H1 (cell line): ENCODE data around the gene CAPN7. TPM values are rescaled to one million over a fixed set of nuclear protein-coding genes. Genes with fewer than 3 reads are reported as not detected.

Experiments
- CTCF ChIA-PET: fragments of 300-600 bp; sonication (Branson Sonifier 250); formaldehyde crosslinking; loops from one replicate; lab custom pipeline; 2021; ENCODE audit not compliant: partially characterized antibody; lab: Charles Lee
- POLR2A ChIA-PET: fragments of 300-600 bp; sonication (Branson Sonifier 250); formaldehyde crosslinking; loops from one replicate; lab custom pipeline; 2021; ENCODE audit warnings: inconsistent platforms; ENCODE audit not compliant: partially characterized antibody; lab: Charles Lee
- DNase-seq, 2 experiments: peaks; one replicate each; pipeline versions ENCODE4 v3.0.0 to v3.0.0-alpha.2; 2010 to 2022; ENCODE audit warnings: low spot score in 2 of 2, low read depth in 1 of 2, mixed read lengths in 1 of 2
- FAIRE-seq: peaks from 2 replicates; lab custom pipeline; 2011; peaks lifted over from hg19 to GRCh38; lab: Jason Lieb, UNC
- H2AFZ ChIP-seq: 2 replicates; pipeline ENCODE4 v1.8.1; 2012; ENCODE audit warnings: low read length, inconsistent platforms
- H2AK5ac ChIP-seq: 2 replicates; pipeline ENCODE4 v1.6.1; 2013; ENCODE audit warnings: low read depth, low read length
- H2BK120ac ChIP-seq: replicated peaks from 2 replicates; pipeline ENCODE3; 2013; ENCODE audit warnings: low read depth, low read length, inconsistent platforms
- H2BK12ac ChIP-seq: 2 replicates; pipeline ENCODE4 v1.6.1; 2013; ENCODE audit warnings: low read depth, low read length
- H2BK15ac ChIP-seq: 2 replicates; pipeline ENCODE4 v1.6.1; 2013; ENCODE audit warnings: low read length
- H2BK20ac ChIP-seq: 2 replicates; pipeline ENCODE4 v1.6.1; 2013; ENCODE audit warnings: low read length
- H2BK5ac ChIP-seq: 2 replicates; pipeline ENCODE4 v1.6.1; 2013; ENCODE audit warnings: low read depth, low read length
- H3K14ac ChIP-seq: 2 replicates; pipeline ENCODE4 v1.6.1; 2013; ENCODE audit warnings: inconsistent platforms; ENCODE audit not compliant: insufficient read length
- H3K18ac ChIP-seq: 2 replicates; pipeline ENCODE4 v1.6.1; 2013; ENCODE audit warnings: low read length; ENCODE audit errors: extremely low read depth
- H3K23ac ChIP-seq: 2 replicates; pipeline ENCODE4 v1.6.1; 2013; ENCODE audit warnings: inconsistent platforms; ENCODE audit not compliant: insufficient read length
- H3K23me2 ChIP-seq: 2 replicates; pipeline ENCODE4 v1.6.1; 2013; ENCODE audit warnings: low read depth, low read length
- H3K27ac ChIP-seq: 2 replicates; pipeline ENCODE4 v1.6.1; 2011; ENCODE audit warnings: low read depth, low read length, inconsistent platforms
- H3K27me3 ChIP-seq, 4 experiments: replicated peaks in 1 of 4; 1 replicate in 1 of 4; 2 replicates in 3 of 4; pipeline versions ENCODE4 v1.6.1 to v1.8.1; 2011 to 2013; ENCODE audit warnings: low read length in 3 of 4, mild to moderate bottlenecking in 3 of 4, inconsistent platforms in 2 of 4, mixed read lengths in 2 of 4, moderate library complexity in 1 of 4; ENCODE audit not compliant: control insufficient read depth in 3 of 4, insufficient read depth in 3 of 4; ENCODE audit errors: extremely low read depth in 1 of 4
- H3K36me3 ChIP-seq, 4 experiments: 2 replicates each; pipeline versions ENCODE4 v1.6.1 to v1.8.1; 2011 to 2013; ENCODE audit warnings: mild to moderate bottlenecking in 4 of 4, low read length in 3 of 4, moderate library complexity in 2 of 4, control low read depth in 1 of 4, inconsistent platforms in 1 of 4; ENCODE audit not compliant: insufficient read depth in 4 of 4, control insufficient read depth in 2 of 4
- H3K4ac ChIP-seq: replicated peaks from 2 replicates; pipeline ENCODE3; 2013; ENCODE audit warnings: low read length, low read depth, mixed read lengths, inconsistent platforms; ENCODE audit not compliant: insufficient read length
- H3K4me1 ChIP-seq, 4 experiments: replicated peaks in 1 of 4; 1 replicate in 1 of 4; 2 replicates in 3 of 4; pipeline versions ENCODE4 v1.6.1 to v1.8.1; 2011 to 2013; ENCODE audit warnings: low read length in 3 of 4, inconsistent platforms in 2 of 4, mixed read lengths in 1 of 4; ENCODE audit not compliant: insufficient read depth in 4 of 4, control insufficient read depth in 3 of 4
- H3K4me2 ChIP-seq, 2 experiments: 2 replicates each; pipeline versions ENCODE4 v1.6.1 to v1.8.1; 2011 to 2013; ENCODE audit warnings: low read depth in 2 of 2, low read length in 2 of 2, control low read depth in 1 of 2, inconsistent platforms in 1 of 2, mild to moderate bottlenecking in 1 of 2; ENCODE audit not compliant: insufficient read depth in 1 of 2
- H3K4me3 ChIP-seq, 4 experiments: fragments of 200-600, 300-600 bp in 1 of 4; sonication (generic), shearing (Covaris generic), sonication (Bioruptor Twin) in 1 of 4; 2 replicates each; pipeline versions ENCODE4 v1.5.1 to v1.8.1; 2011 to 2016; ENCODE audit warnings: low read length in 4 of 4, low read depth in 3 of 4, control low read depth in 2 of 4, inconsistent platforms in 2 of 4, mild to moderate bottlenecking in 2 of 4, mixed read lengths in 1 of 4, moderate library complexity in 1 of 4; ENCODE audit not compliant: insufficient read depth in 2 of 4; ENCODE audit errors: extremely low read depth in 1 of 4
- H3K56ac ChIP-seq: replicated peaks from 2 replicates; pipeline ENCODE3; 2013; ENCODE audit warnings: low read depth, mild to moderate bottlenecking, mixed read lengths, low read length, inconsistent platforms; ENCODE audit not compliant: insufficient read length
- H3K79me1 ChIP-seq: 2 replicates; pipeline ENCODE4 v1.6.1; 2013; ENCODE audit warnings: low read depth, low read length, control low read depth
- H3K79me2 ChIP-seq, 2 experiments: 2 replicates each; pipeline versions ENCODE4 v1.6.1 to v1.8.1; 2012 to 2013; ENCODE audit warnings: low read length in 2 of 2, mild to moderate bottlenecking in 2 of 2, inconsistent platforms in 1 of 2; ENCODE audit not compliant: insufficient read depth in 2 of 2, control insufficient read depth in 1 of 2
- H3K9ac ChIP-seq, 4 experiments: replicated peaks in 1 of 4; 1 replicate in 1 of 4; 2 replicates in 3 of 4; pipeline versions ENCODE4 v1.6.1 to v1.8.1; 2011 to 2013; ENCODE audit warnings: low read depth in 3 of 4, low read length in 3 of 4, control low read depth in 2 of 4, mild to moderate bottlenecking in 2 of 4, moderate library complexity in 2 of 4, inconsistent platforms in 1 of 4; ENCODE audit errors: extremely low read depth in 1 of 4
- H3K9me3 ChIP-seq, 2 experiments: 2 replicates each; pipeline versions ENCODE4 v1.6.1 to v1.8.1; 2012 to 2013; ENCODE audit warnings: mild to moderate bottlenecking in 2 of 2, moderate library complexity in 2 of 2, control low read depth in 1 of 2, inconsistent platforms in 1 of 2, low read depth in 1 of 2, low read length in 1 of 2, mixed read lengths in 1 of 2; ENCODE audit not compliant: insufficient read depth in 2 of 2
- H4K20me1 ChIP-seq, 2 experiments: replicated peaks in 1 of 2; 2 replicates each; pipeline versions ENCODE3 to v1.8.1; 2011 to 2013; ENCODE audit warnings: inconsistent platforms in 2 of 2, low read length in 2 of 2, mild to moderate bottlenecking in 1 of 2; ENCODE audit not compliant: insufficient read depth in 2 of 2, control insufficient read depth in 1 of 2
- H4K5ac ChIP-seq: 2 replicates; pipeline ENCODE4 v1.6.1; 2013; ENCODE audit warnings: low read length, low read depth, mixed read lengths, inconsistent platforms; ENCODE audit not compliant: insufficient read length
- H4K8ac ChIP-seq: 2 replicates; pipeline ENCODE4 v1.8.0; 2013; ENCODE audit warnings: mild to moderate bottlenecking, moderate library complexity, low read length, inconsistent platforms; ENCODE audit not compliant: insufficient read depth; ENCODE audit errors: extremely low read depth
- H4K91ac ChIP-seq: replicated peaks from 2 replicates; pipeline ENCODE3; 2013; ENCODE audit warnings: low read length, mixed read lengths, inconsistent platforms; ENCODE audit not compliant: insufficient read length
- BCL11A ChIP-seq, 2 experiments: IDR thresholded peaks; one replicate each; pipeline ENCODE4 v1.6.1; 2011; ENCODE audit warnings: low read depth in 2 of 2, low read length in 2 of 2, mild to moderate bottlenecking in 2 of 2
- EGR1 ChIP-seq: IDR thresholded peaks from 2 replicates; pipeline ENCODE4 v1.6.1; 2011; ENCODE audit warnings: low read depth, low read length, borderline replicate concordance
- NANOG ChIP-seq: IDR thresholded peaks from 2 replicates; pipeline ENCODE4 v1.6.1; 2011; ENCODE audit warnings: low read length, low read depth, mild to moderate bottlenecking, inconsistent platforms; ENCODE audit not compliant: insufficient read depth, poor library complexity, severe bottlenecking
- SAP30 ChIP-seq: fragments of 300-600 bp; sonication (generic); IDR thresholded peaks from 2 replicates; pipeline ENCODE4 v1.7.1; 2012; ENCODE audit warnings: low read length, moderate library complexity, mild to moderate bottlenecking, inconsistent platforms; ENCODE audit not compliant: insufficient read depth, insufficient replicate concordance
- WGBS, 2 experiments: shearing (Covaris generic) in 1 of 2; methylation state at CpG; one replicate each; pipeline versions ENCODE4 v1.1.6 to v1.1.7; 2013 to 2015; ENCODE audit warnings: low lambda C conversion rate in 2 of 2, mixed read lengths in 2 of 2, inconsistent platforms in 1 of 2, low coverage in 1 of 2, missing lambda C conversion rate in 1 of 2; ENCODE audit not compliant: insufficient replicate concordance in 2 of 2, insufficient coverage in 1 of 2, insufficient read length in 1 of 2; ENCODE audit errors: extremely low coverage in 1 of 2, missing lambda C conversion rate in 1 of 2; 5-methylcytosine and 5-hydroxymethylcytosine counted together
- polyA plus RNA-seq, 7 experiments: library from polyadenylated mRNA; depleted of rRNA in 3 of 7; stranded (reverse) in 5 of 7; unstranded in 2 of 7; fragments of >200 nt in 5 of 7; fragments of 200-250 nt in 2 of 7; gene quantifications; 1 replicate in 5 of 7; 2 replicates in 1 of 7; 4 replicates in 1 of 7; pipeline versions ENCODE4 v1.2.1 to v1.2.3, GENCODE V29; 2011 to 2013; ENCODE audit warnings: missing spikeins in 2 of 7, mixed read lengths in 2 of 7
- total RNA-seq: library from RNA; stranded (reverse); fragmentation: NEBNext Ultra II Directional; extraction: Animal tissue kit (Norgen Biotek cat#: 25700); gene quantifications from 2 replicates; pipeline ENCODE4 v1.2.1, GENCODE V29; 2021

CAPN7 gene
- total and polyA plus RNA-seq, 2 of the 8 experiments (the other 6 are each of a cell fraction or from before 2014, with no cell fraction given): 5.3 to 13.2 TPM

- Histone ChIP-seq H3K4me3 (no peak overlapping the region), H2BK20ac (no peak overlapping the region), H2BK15ac (no peak overlapping the region), H2BK12ac (no peak overlapping the region), H3K4me2 (no peak overlapping the region), H3K18ac (no peak overlapping the region), H3K23ac (no peak overlapping the region), H2BK120ac (no peak overlapping the region), H3K79me2 (no peaks in the 10 kb centered on the region), H3K79me1 (no peaks in the 10 kb centered on the region)
- WGBS, 2 experiments: 79% methylated on average over 3 of the region's 3 CpGs; no CpG with 5 or more reads in 1 of the 2 experiments
- CTCF ChIA-PET: interaction anchor here (1.2 to 4.1 kb wide), 2 partner anchors 22 to 32 kb away, joined by 4 to 19 read pairs; no protein-coding TSS in a partner anchor
- no peak for FAIRE-seq
- TF ChIP-seq EGR1 (no peak), SAP30 (no peak), NANOG (no peak), BCL11A (IDR thresholded peaks at IDR 0.05; ENCODE audit: low read depth in 2 of 2, low read length in 2 of 2) (no peak)
- TF ChIP-seq, all 59 proteins: peak for 0
- H3K36me3 ChIP-seq: peaks cover 0 to 4% (median under 1%) of the 10 kb centered on the region in 4 experiments; a peak in 1 of 8 replicates
- no peak overlapping the region for H3K27ac ChIP-seq
- no peak overlapping the region for H3K14ac ChIP-seq
- POLR2A ChIA-PET: interaction anchor here (0.7 kb wide), 1 partner anchor 10 kb away, joined by 3 read pairs; no protein-coding TSS in a partner anchor
- H3K27me3 ChIP-seq: no peaks in the 10 kb centered on the region
- no peak overlapping the region for H4K5ac ChIP-seq
- no peak overlapping the region for H2AFZ ChIP-seq
- H3K4ac ChIP-seq: no peak overlapping the region
- no peak overlapping the region for H4K8ac ChIP-seq
- H3K9me3 ChIP-seq: no peaks in the 10 kb centered on the region
- peaks cover 0 to 2% of the 10 kb centered on the region in 2 experiments for H4K20me1 ChIP-seq
- H2AK5ac ChIP-seq: no peak overlapping the region
- H3K23me2 ChIP-seq: no peaks in the 10 kb centered on the region; the same call in 1 of the 2 replicates
- H4K91ac ChIP-seq: no peak overlapping the region
- no peak overlapping the region for H3K56ac ChIP-seq
- no peak overlapping the region for H3K9ac ChIP-seq
- no peak for DNase-seq
- H3K4me1 ChIP-seq: no peaks in the 10 kb centered on the region
- H2BK5ac ChIP-seq: no peak overlapping the region
These were observed 93.0 kb downstream of the CAPN7 start for GRCh38 chr3:15299036-15299435.
